Activated B cell treated with CpG ODN at 0.5 μM for 24 hours (primary cell): ENCODE measurements around the gene PRR7. TPM values are rescaled to one million over a fixed set of nuclear protein-coding genes. Genes with fewer than 3 reads are reported as not detected.
"Not testable (repeated sequence)": the region's sequence is repeated elsewhere in the genome, so short reads cannot be mapped to it uniquely, and the experiment has no call there.

ENCODE experiments used
- ATAC-seq: fragments of 200-7000 bp; cut with Tn5 transposase; one replicate; pipeline ENCODE4 v1.10.0; 2021; ENCODE audit warnings: low read depth, mild to moderate bottlenecking, moderate library complexity
- CTCF ChIA-PET: fragments of 350-600 bp; sonication (Branson Sonifier 250); formaldehyde crosslinking; loops from one replicate; lab custom pipeline; 2021; ENCODE audit warnings: antibody characterized with exemption; lab: Charles Lee
- POLR2A ChIA-PET: fragments of 350-600 bp; sonication (Branson Sonifier 250); formaldehyde crosslinking; loops from one replicate; lab custom pipeline; 2021; ENCODE audit warnings: antibody characterized with exemption; lab: Charles Lee
- DNase-seq: peaks from one replicate; pipeline ENCODE4 v3.0.0; 2022
- H3K27ac Mint-ChIP-seq: one replicate; pipeline ENCODE4 v1.8.0; 2020; ENCODE audit warnings: mixed read lengths
- H3K27me3 Mint-ChIP-seq: one replicate; pipeline ENCODE4 v1.8.0; 2021; ENCODE audit warnings: mixed read lengths
- H3K36me3 Mint-ChIP-seq: one replicate; pipeline ENCODE4 v1.8.0; 2021; ENCODE audit warnings: low read depth, mixed read lengths
- H3K4me1 Mint-ChIP-seq: one replicate; pipeline ENCODE4 v1.8.0; 2021; ENCODE audit warnings: mixed read lengths
- H3K4me3 Mint-ChIP-seq: one replicate; pipeline ENCODE4 v1.8.0; 2020; ENCODE audit warnings: mild to moderate bottlenecking, mixed read lengths
- H3K9me3 Mint-ChIP-seq: one replicate; pipeline ENCODE4 v1.8.0; 2020; ENCODE audit warnings: mixed read lengths
- CTCF ChIP-seq: fragments of 200-600 bp; IDR thresholded peaks from one replicate; pipeline ENCODE4 v1.8.0; 2022; ENCODE audit warnings: antibody characterized with exemption, mild to moderate bottlenecking
- intact Hi-C: fragments of 100-400 bp; cut with micrococcal nuclease; formaldehyde crosslinking; loops from one replicate; pipeline ENCODE4 v1.15.1; 2024
- total RNA-seq: library from RNA; stranded (reverse); gene quantifications from 2 replicates; pipeline ENCODE4 v1.2.3, GENCODE V29; 2022

The PRR7 gene
- total RNA-seq, 1 donor from 2014 or later = 3.2 TPM

- H3K36me3 Mint-ChIP-seq = no peaks in the 10 kb centered on the region
- H3K9me3 Mint-ChIP-seq = no peaks in the 10 kb centered on the region
- H3K4me3 Mint-ChIP-seq = no peak overlapping the region
- intact Hi-C loops = no loop called here
- no peaks in the 10 kb centered on the region for H3K27me3 Mint-ChIP-seq
- DNase-seq (no peak), ATAC-seq (no peak)
- H3K4me1 Mint-ChIP-seq = peaks cover 8% of the 10 kb centered on the region
- no peak overlapping the region for H3K27ac Mint-ChIP-seq
- CTCF ChIA-PET = interaction anchor here (1.1 kb wide), 1 partner anchor 10 kb away, joined by 3 read pairs; no protein-coding TSS in a partner anchor
- POLR2A ChIA-PET = interaction anchor here (1.1 kb wide), 1 partner anchor 12 kb away, joined by 3 read pairs; the partner anchor contains the start of gene GRK6
- TF ChIP-seq CTCF = no peak
Measured at GRCh38 chr5:177414481-177414880, 32.1 kb upstream of the PRR7 start.

- intact Hi-C loops, H3K9me3 Mint-ChIP-seq, DNase-seq, H3K36me3 Mint-ChIP-seq, H3K27me3 Mint-ChIP-seq, POLR2A ChIA-PET, H3K4me1 Mint-ChIP-seq, H3K27ac Mint-ChIP-seq, ATAC-seq, H3K4me3 Mint-ChIP-seq: not testable (repeated sequence)
- CTCF ChIA-PET = interaction anchor here (1.0 to 1.9 kb wide), 3 partner anchors 13 to 107 kb away, joined by 3 to 6 read pairs (median 3); no protein-coding TSS in a partner anchor
Measured at GRCh38 chr5:177417081-177417480, 29.5 kb upstream of the PRR7 start.

GRCh38 chr5:177419046-177419445, 27.6 kb upstream of the PRR7 start:
- DNase-seq (no peak), ATAC-seq (no peak)
- POLR2A ChIA-PET = interaction anchor here (1.3 kb wide), 1 partner anchor 36 kb away, joined by 3 read pairs; no protein-coding TSS in a partner anchor
- Mint-ChIP-seq H3K36me3 (no peaks in the 10 kb centered on the region), H3K4me1 (no peaks in the 10 kb centered on the region), H3K9me3 (no peaks in the 10 kb centered on the region), H3K27ac (no peak overlapping the region), H3K4me3 (no peak overlapping the region), H3K27me3 (no peaks in the 10 kb centered on the region)
- CTCF ChIA-PET = no interaction called here
- intact Hi-C loops = no loop called here
- TF ChIP-seq CTCF = no peak

- H3K4me1 Mint-ChIP-seq, ATAC-seq, H3K27ac Mint-ChIP-seq, intact Hi-C loops, DNase-seq, H3K27me3 Mint-ChIP-seq, H3K9me3 Mint-ChIP-seq, CTCF ChIA-PET, H3K4me3 Mint-ChIP-seq, H3K36me3 Mint-ChIP-seq: not testable (repeated sequence)
- POLR2A ChIA-PET = interaction anchor here (1.1 kb wide), 1 partner anchor 69 kb away, joined by 3 read pairs; the partner anchor contains the start of gene LMAN2
Measured at GRCh38 chr5:177420472-177420871, 26.1 kb upstream of the PRR7 start.

GRCh38 chr5:177421062-177421798, 25.4 kb upstream of the PRR7 start:
- DNase-seq = no peak
- POLR2A ChIA-PET = no interaction called here
- Mint-ChIP-seq H3K4me1 (peaks cover 12% of the 10 kb centered on the region), H3K4me3 (no peak overlapping the region), H3K36me3 (peaks cover 3% of the 10 kb centered on the region), H3K9me3 (no peaks in the 10 kb centered on the region), H3K27ac (no peak overlapping the region), H3K27me3 (no peaks in the 10 kb centered on the region)
- no peak for ATAC-seq
- no peak for TF ChIP-seq CTCF
- CTCF ChIA-PET = no interaction called here
- intact Hi-C loops = no loop called here

- DNase-seq (no peak), ATAC-seq (no peak)
- ChIA-PET POLR2A (interaction anchor here (12.5 kb wide), 1 partner anchor 22 kb away, joined by 296 read pairs; the partner anchor contains the start of gene PRR7), CTCF (interaction anchor here (0.8 to 7.2 kb wide), 2 partner anchors 19 to 33 kb away, joined by 3 to 53 read pairs; no protein-coding TSS in a partner anchor)
- Mint-ChIP-seq H3K36me3 (peaks cover 5% of the 10 kb centered on the region), H3K4me3 (no peak overlapping the region), H3K27me3 (no peaks in the 10 kb centered on the region), H3K9me3 (no peaks in the 10 kb centered on the region), H3K4me1 (peaks cover 30% of the 10 kb centered on the region), H3K27ac (no peak overlapping the region)
- TF ChIP-seq CTCF = no peak
- intact Hi-C loops = no loop called here
Measured at GRCh38 chr5:177423671-177424070, 22.9 kb upstream of the PRR7 start.
